HG03460 (cell line): Measurements from ENCODE around the gene CCSER1.
"Not testable (repeated sequence)": the region's sequence is repeated elsewhere in the genome, so short reads cannot be mapped to it uniquely, and the experiment has no call there.

Experiments used
- ATAC-seq: cut with Tn5 transposase; IDR thresholded peaks from one replicate; pipeline ENCODE4 v1.9.1; 2021; ENCODE audit not compliant: unreplicated experiment

The CCSER1 gene

GRCh38 chr4:91319556-91320268 lies 1192.5 kb downstream of the CCSER1 start:
- ATAC-seq, result no peak

- no peak for ATAC-seq
These were observed 1195.8 kb downstream of the CCSER1 start for GRCh38 chr4:91322961-91323360.

DNA sequence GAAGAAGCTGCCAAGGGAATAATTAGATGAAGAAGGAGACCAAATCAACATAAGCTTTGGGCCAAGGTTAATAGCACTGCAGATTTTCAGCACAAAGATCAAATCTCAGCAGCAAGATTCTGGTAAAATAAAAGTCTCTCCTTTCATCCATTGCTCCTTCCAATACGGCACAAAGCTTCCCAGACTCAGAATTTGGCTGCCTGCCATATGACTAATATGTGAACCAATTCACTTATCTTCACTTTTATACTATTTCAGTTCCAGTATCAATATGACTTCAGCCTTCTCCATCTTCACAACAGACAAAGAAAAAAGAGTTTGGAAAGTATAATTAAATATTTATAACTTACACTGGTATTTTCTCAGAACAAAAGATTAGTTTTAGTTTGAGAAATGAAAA lies 1198.3 kb downstream of the CCSER1 start:
- ATAC-seq, result no peak

DNA sequence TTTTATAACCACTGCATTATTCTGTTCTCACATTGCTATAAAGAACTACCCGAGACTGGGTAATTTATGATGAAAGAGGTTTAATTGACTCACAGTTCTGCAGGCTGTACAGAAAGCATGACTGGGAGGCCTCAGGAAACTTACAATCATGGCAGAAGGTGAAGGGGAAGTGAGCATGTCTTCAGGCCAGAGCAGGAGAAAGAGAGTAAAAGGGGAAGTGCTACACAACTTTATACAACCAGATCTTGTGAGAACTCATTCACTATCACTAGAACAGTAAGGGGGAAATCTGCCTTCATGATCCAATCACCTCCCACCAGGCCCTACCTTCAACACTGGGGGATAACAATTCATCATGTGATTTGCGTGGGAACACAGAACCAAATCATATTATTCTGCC lies 1199.0 kb downstream of the CCSER1 start:
- not testable (repeated sequence) for ATAC-seq

GRCh38 chr4:91330555-91331137 lies 1203.5 kb downstream of the CCSER1 start:
- no peak for ATAC-seq

GRCh38 chr4:91340822-91341221 lies 1213.6 kb downstream of the CCSER1 start:
- no peak for ATAC-seq

DNA sequence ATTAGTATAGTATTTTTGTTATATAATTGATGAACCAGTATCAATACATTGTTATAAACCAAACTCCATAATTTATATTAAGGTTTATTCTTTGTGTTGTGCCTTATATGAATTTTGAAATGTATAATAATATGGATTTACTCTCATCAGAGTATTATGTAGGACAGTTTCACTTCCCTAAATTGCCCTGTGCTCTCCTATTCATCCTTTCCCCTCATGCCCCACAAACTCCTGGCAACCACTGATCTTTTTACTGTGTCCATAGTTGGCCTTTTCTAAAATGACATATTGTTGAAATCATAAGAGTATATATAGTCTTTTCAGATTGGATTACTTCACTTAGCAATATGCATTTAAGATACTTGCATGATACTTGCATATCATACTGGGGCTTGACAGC lies 1218.4 kb downstream of the CCSER1 start:
- ATAC-seq, result no peak

DNA sequence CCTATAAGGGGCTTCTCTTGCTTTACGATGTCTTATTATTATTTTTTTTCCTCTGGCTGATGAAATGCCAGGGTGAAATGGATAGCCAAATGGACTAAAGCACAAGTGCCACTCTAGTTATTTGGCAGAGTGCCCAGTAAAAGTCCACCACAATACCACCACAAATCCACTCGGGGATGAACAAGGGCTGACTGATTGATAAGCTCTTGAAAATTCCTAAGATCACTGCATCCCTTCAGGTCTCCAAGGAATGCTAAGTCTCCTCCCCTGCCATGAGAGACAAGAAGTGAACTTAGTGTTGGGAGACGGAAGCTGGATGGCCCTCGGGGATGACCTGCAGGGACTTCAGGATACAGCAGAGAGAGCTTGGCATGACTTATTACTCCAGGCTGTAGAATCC lies 1229.3 kb downstream of the CCSER1 start:
- ATAC-seq, result not testable (repeated sequence)

DNA sequence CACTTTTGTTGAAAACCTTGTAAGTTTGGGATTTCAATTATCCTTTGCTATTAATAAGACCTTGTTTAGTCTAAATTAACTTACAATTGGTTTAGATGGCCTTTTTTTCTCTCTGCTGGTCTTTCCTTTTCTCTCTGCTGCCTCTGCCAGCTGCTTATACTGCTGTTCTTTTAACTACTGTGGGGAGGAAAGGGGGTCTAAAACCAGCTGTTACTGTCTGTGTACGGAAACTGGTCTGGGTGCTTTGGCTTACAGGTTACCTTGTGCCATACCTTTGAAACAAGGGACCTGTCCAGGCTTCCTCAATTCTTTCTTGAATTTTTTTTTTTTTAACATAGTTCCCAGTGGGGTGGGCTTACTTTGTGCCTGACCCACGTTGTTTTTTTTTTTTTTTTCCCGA lies 1230.8 kb downstream of the CCSER1 start:
- not testable (repeated sequence) for ATAC-seq

- ATAC-seq, result not testable (repeated sequence)
These were observed 1231.4 kb downstream of the CCSER1 start for GRCh38 chr4:91358621-91359020.

DNA sequence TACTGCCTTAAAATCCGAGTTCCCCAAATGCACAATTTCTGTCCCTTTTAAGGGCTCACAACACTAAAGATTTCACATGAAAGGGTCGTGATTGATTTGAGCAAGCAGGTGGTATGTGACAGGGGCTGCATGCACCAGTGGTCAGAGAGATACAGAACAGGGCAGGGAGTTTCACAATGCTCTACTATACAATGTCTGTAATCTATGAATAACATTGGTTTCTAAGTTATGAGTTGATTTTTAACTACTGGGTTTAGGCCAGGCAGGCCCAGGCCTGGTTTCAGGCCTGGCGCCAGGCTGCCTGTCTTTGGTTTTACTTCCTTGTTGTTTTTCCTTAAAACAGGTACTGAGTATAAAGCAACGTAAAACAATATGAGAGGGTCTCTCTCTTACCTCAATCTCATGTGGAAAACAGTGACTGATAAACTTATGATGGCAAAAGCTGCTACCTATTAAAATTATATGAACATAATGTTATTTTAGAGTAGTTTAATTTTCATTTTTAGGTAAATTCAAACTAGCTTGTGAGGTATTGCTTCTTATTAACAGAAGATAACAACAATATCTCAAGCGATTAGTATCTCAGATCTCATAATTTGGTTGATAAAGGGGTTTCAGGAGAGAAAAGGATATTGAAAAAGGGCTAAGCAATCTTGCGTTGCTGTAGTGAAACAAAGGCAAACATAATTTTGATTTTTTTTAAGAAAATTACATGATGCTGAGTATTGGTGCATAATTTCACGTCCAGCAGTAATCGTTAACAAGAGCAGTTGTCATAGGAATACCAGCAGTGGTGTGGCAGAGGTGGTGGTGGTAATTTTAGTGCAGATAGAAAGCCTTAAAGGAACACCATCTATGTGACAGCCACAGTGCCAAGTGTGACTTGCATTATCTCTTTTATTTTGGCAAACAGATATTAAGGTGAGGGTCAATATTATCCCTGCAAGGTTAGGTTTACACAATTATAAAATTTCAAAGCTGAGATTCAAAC lies 1232.1 kb downstream of the CCSER1 start:
- no peak for ATAC-seq

DNA sequence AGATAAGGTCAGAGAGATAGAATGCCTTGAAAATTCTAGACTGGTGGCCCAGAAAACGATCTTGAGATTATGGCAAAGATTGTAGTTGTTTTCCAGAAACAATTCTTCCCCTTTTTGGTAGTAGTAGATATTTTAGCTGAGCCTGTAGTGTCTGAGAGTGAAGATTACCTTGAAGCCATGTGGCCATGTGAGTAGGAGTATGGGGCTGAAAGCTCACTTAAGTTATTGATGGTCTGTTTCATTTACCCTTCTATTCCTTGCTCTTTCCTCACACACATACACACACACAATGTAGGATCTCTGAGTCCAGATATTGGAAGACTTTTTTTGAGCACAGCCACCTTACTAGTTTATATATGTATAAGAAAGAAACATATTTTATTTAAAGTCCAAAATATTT lies 1234.9 kb downstream of the CCSER1 start:
- ATAC-seq, result no peak

DNA sequence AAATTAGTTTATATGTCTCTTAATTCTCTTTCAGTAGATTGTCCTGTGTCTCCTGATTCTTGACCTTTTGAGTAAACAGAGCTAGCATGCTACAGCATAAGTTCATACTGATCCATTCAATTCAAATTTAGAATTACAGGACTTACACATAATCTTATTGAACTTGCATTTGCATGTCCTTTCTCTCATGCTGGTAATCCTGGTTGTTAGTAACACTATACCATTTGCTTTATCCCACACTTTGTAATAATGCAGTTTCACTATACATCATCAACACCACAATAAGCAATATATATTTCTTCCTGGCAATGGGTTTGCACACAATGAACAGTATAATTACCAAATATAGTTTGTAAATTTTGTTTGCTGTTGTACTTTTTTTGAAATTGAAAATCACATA lies 1239.4 kb downstream of the CCSER1 start:
- ATAC-seq, result no peak

DNA sequence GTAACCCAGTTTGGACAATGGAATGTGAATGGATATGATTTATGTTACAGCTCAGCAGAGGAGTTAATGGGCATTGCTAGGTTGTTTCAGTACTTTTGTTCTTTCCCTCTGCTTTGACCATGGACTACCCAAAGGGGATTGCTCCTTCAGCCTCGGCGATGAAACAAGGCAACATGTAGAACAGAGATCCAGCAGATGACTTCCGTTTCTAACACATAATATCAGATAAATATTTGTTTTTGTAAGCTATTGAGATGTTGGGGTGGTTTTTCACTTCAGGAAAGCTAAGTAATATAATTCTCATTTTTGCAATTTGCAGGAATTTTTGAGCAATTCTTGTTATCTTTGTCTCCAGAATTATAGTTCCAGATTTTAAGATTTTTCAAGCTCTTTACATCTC lies 1241.9 kb downstream of the CCSER1 start:
- ATAC-seq, result no peak

GRCh38 chr4:91373546-91373945 lies 1246.4 kb downstream of the CCSER1 start:
- no peak for ATAC-seq

GRCh38 chr4:91405431-91405830 lies 1278.2 kb downstream of the CCSER1 start:
- not testable (repeated sequence) for ATAC-seq

DNA sequence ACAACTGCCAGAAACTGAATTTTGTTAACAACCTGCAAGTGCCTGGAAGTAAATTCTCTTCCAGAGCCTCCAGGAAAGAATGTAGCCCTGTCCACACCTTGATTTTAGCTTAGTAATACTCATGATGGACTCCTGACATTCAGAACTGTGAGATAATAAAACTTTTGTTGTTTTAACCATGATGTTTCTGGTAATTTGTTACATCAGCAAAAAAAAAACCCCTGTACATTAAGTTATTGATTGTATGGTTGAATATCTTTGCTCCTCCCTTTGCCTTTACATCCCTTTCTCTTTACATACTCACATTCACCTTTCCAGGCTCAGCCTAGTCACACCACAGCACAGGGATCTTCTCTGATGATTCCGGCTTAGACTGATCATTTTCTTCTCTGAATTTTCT lies 1294.8 kb downstream of the CCSER1 start:
- ATAC-seq, result no peak

- ATAC-seq, result no peak
These were observed 1299.5 kb downstream of the CCSER1 start for GRCh38 chr4:91426725-91427124.

DNA sequence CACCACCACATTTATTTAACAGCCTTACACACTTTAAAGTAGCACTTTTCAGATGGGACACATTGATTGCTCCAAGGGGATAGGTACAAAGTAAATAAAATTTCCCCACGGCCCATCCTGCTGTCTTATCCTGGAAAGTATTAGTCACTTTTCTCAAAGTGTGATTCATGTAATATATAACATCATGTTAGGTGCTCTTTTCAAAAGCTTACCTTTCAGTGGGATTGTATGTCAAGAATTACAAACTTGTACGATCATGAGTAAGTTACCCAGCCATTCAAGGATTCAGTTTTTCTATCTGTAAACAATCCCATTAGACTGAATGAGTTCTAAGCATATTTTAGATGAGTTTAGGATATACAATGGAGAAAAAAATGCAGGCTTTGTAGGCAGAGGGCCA lies 1300.0 kb downstream of the CCSER1 start:
- ATAC-seq, result no peak

- ATAC-seq, result no peak
These were observed 1307.4 kb downstream of the CCSER1 start for GRCh38 chr4:91434631-91435030.

DNA sequence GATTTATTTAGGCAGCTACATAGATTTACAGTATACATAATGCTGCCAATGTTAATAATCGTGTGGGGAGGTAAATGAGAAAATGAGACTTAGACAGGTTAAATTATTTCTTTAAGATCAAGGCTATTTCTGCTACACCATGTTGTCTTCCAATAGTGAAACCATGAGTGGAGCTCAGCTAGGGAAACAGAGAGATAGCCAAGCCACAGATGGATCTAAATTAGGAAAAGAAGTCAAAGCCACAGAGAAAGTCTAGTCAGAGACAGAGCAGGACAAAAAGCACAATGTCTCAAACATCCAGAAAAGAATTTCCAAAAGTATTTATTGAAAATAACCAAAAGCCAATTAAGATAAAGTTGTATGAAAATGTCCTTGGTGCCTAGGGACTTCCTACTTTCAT lies 1309.4 kb downstream of the CCSER1 start:
- no peak for ATAC-seq

DNA sequence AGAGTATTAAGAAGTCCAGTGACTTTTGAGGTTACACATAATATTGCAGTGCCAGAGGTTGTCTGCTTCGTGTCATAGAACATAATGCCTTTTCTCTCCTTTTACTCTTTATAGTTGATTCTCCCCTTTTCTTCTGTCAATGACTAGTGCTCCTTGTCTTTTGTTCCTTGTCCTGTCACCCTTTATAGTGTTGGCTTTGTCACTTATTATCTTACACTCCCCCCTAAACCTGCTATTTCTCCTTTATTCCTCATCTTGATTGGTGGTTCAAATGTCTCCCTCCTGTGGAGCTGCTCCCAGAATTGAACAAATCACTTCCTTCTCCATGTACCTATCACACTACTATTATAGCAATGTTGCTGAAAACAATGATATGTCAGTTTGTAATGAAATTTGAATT lies 1320.0 kb downstream of the CCSER1 start:
- no peak for ATAC-seq
